ENCODE data around the gene ANKRD12. TPM values are rescaled to one million over a fixed set of nuclear protein-coding genes. Genes with fewer than 3 reads are reported as not detected.

Gene ANKRD12
- total and polyA plus RNA-seq, 12 donors = 14.1 to 91.2 (median 36.5) TPM

DNA sequence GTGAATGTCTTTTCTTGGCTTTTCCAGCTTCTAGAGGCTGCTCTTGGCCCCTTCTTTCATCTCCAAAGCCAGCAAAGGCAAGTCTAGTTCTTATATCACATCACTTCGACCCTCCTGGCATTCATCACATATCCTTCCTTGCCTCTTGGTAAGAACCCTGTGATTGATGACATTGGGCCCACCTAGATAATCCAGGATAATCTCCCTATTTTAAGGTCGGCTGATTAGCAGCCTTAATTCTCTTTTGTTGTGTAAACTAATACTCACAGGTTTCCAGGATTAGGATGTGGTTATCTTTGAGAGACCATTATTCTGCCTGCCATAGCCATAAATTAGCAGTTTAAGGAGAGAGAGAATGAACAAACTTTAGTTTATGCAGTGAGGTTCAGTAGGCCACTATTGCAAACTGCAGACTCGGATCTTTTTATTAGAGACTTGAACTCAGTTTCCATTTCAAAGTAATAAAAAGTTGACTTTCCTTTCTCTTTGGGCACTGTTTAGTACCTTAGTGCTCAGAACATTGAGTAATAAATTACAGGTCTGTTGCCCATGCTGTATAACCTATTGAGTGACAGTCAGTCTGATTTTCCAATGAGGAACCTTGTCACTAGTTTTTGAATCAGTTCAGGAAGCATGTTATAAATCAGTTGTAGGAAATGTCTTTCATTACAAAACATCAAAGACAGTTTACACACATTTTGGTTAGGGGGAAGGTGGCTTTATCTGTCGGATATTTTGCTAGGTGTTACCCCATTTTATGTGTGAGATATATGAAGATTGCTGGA lies 29.6 kb upstream of the ANKRD12 start:
- no peak for DNase-seq
- Histone ChIP-seq H3K27ac (peak overlapping the region in 1 of 5 donors; percentile 23), H3K4me1 (replicated peaks in 1 of 2) (peaks cover 57 to 85% of the 10 kb centered on the region in 2 donors), H3K9me3 (replicated peaks in 1 of 3) (no peaks in the 10 kb centered on the region), H3K4me3 (peak overlapping the region in 1 of 4 donors; percentile 11), H3K27me3 (no peaks in the 10 kb centered on the region), H3K36me3 (replicated peaks in 1 of 2) (no peaks in the 10 kb centered on the region)
- intact Hi-C loops (cut with DNase I) = no loop called here
- TF ChIP-seq POLR2A (IDR thresholded peaks at IDR 0.05) = no peak
- TF ChIP-seq, protein P1, sequence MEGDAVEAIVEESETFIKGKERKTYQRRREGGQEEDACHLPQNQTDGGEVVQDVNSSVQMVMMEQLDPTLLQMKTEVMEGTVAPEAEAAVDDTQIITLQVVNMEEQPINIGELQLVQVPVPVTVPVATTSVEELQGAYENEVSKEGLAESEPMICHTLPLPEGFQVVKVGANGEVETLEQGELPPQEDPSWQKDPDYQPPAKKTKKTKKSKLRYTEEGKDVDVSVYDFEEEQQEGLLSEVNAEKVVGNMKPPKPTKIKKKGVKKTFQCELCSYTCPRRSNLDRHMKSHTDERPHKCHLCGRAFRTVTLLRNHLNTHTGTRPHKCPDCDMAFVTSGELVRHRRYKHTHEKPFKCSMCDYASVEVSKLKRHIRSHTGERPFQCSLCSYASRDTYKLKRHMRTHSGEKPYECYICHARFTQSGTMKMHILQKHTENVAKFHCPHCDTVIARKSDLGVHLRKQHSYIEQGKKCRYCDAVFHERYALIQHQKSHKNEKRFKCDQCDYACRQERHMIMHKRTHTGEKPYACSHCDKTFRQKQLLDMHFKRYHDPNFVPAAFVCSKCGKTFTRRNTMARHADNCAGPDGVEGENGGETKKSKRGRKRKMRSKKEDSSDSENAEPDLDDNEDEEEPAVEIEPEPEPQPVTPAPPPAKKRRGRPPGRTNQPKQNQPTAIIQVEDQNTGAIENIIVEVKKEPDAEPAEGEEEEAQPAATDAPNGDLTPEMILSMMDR (IDR thresholded peaks at IDR 0.05) = no peak
- 30 to 37% (median 34%) methylated on average over 4 of the region's 4 CpGs for WGBS, 4 donors

- 58 to 80% (median 69%) methylated on average over 2 of the region's 2 CpGs for WGBS, 4 donors
- no peaks in the 10 kb centered on the region for H3K27me3 ChIP-seq
- H3K27ac ChIP-seq = peak overlapping the region in 3 of 5 donors; percentile 1 to 68 (median 58)
- no peaks in the 10 kb centered on the region for H3K36me3 ChIP-seq (replicated peaks in 1 of 2)
- no peak for DNase-seq
- peaks cover 53 to 94% of the 10 kb centered on the region in 2 donors for H3K4me1 ChIP-seq (replicated peaks in 1 of 2)
- no peaks in the 10 kb centered on the region for H3K9me3 ChIP-seq (replicated peaks in 1 of 3)
- TF ChIP-seq, protein P1 (IDR thresholded peaks at IDR 0.05) = no peak
- no peak for TF ChIP-seq POLR2A (IDR thresholded peaks at IDR 0.05)
- no peak overlapping the region for H3K4me3 ChIP-seq
- intact Hi-C loops (cut with DNase I) = no loop called here
These were observed 27.7 kb upstream of the ANKRD12 start for GRCh38 chr18:9108911-9109310.

GRCh38 chr18:9109523-9109922 lies 27.1 kb upstream of the ANKRD12 start:
- H3K27me3 ChIP-seq = no peaks in the 10 kb centered on the region
- WGBS, 4 donors = 29 to 44% (median 37%) methylated on average over 4 of the region's 4 CpGs
- peak overlapping the region in 4 of 5 donors; percentile 18 to 68 (median 50) for H3K27ac ChIP-seq
- DNase-seq = no peak
- H3K36me3 ChIP-seq (replicated peaks in 1 of 2) = no peaks in the 10 kb centered on the region
- peak in 1 of 2 donors; percentile 21 for TF ChIP-seq POLR2A (IDR thresholded peaks at IDR 0.05)
- TF ChIP-seq, protein P1 (IDR thresholded peaks at IDR 0.05) = no peak
- intact Hi-C loops (cut with DNase I) = no loop called here
- no peaks in the 10 kb centered on the region for H3K9me3 ChIP-seq (replicated peaks in 1 of 3)
- H3K4me1 ChIP-seq (replicated peaks in 1 of 2) = peaks cover 47 to 94% of the 10 kb centered on the region in 2 donors
- no peak overlapping the region for H3K4me3 ChIP-seq

GRCh38 chr18:9113468-9114149 lies 23.0 kb upstream of the ANKRD12 start:
- intact Hi-C loops (cut with DNase I) = no loop called here
- H3K4me3 ChIP-seq = no peak overlapping the region

More at GRCh38 chr18:9113468-9114149, 23.0 kb upstream of the ANKRD12 start:
- DNase-seq = no peak
- no peaks in the 10 kb centered on the region for H3K36me3 ChIP-seq (replicated peaks in 1 of 2)
- WGBS, 4 donors = 66 to 72% (median 68%) methylated on average over 7 of the region's 7 CpGs
- no peaks in the 10 kb centered on the region for H3K9me3 ChIP-seq (replicated peaks in 1 of 3)
- TF ChIP-seq POLR2A (IDR thresholded peaks at IDR 0.05) = no peak
- TF ChIP-seq, protein P1 (IDR thresholded peaks at IDR 0.05) = no peak
- no peaks in the 10 kb centered on the region for H3K27me3 ChIP-seq
- H3K4me1 ChIP-seq (replicated peaks in 1 of 2) = peaks cover 31 to 93% of the 10 kb centered on the region in 2 donors
- H3K27ac ChIP-seq = peak overlapping the region in 1 of 5 donors; percentile 30
